Uterus (tissue), 2 donors: ENCODE data around the gene IFRD1.

Source experiments
- POLR2A ChIP-seq, 2 donors: fragments of 450-650 bp; IDR thresholded peaks; one replicate each; pipeline ENCODE4 v1.6.1; 2016; ENCODE audit warnings: antibody characterized with exemption in 2 of 2, mild to moderate bottlenecking in 1 of 2, moderate library complexity in 1 of 2
- TF ChIP-seq, protein P1 (sequence below), 4 experiments: fragments of 200-600 bp in 2 of 4; fragments of 450-650 bp in 2 of 4; sonication (generic) in 2 of 4; IDR thresholded peaks; one replicate each; pipeline ENCODE4 v1.5.1; 2016 to 2019; ENCODE audit warnings: antibody characterized with exemption in 4 of 4, mild to moderate bottlenecking in 2 of 4, moderate library complexity in 1 of 4

GRCh38 chr7:112511451-112512202 is 61.4 kb downstream of the IFRD1 start:
- no peak for TF ChIP-seq POLR2A (IDR thresholded peaks at IDR 0.05)
- TF ChIP-seq, protein P1, sequence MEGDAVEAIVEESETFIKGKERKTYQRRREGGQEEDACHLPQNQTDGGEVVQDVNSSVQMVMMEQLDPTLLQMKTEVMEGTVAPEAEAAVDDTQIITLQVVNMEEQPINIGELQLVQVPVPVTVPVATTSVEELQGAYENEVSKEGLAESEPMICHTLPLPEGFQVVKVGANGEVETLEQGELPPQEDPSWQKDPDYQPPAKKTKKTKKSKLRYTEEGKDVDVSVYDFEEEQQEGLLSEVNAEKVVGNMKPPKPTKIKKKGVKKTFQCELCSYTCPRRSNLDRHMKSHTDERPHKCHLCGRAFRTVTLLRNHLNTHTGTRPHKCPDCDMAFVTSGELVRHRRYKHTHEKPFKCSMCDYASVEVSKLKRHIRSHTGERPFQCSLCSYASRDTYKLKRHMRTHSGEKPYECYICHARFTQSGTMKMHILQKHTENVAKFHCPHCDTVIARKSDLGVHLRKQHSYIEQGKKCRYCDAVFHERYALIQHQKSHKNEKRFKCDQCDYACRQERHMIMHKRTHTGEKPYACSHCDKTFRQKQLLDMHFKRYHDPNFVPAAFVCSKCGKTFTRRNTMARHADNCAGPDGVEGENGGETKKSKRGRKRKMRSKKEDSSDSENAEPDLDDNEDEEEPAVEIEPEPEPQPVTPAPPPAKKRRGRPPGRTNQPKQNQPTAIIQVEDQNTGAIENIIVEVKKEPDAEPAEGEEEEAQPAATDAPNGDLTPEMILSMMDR (IDR thresholded peaks at IDR 0.05) = no peak
